Stomach (tissue), 4 donors: ENCODE results near the gene RGMB.

Experiments used
- EP300 ChIP-seq: sonication (generic); formaldehyde crosslinking; IDR thresholded peaks from one replicate; pipeline ENCODE4 v1.6.1; 2017; ENCODE audit warnings: antibody characterized with exemption
- POLR2A ChIP-seq, 4 donors: fragments of 450-650 bp; IDR thresholded peaks; one replicate each; pipeline ENCODE4 v1.6.1; 2016; ENCODE audit warnings: antibody characterized with exemption in 4 of 4, control low read depth in 2 of 4, mild to moderate bottlenecking in 1 of 4, moderate library complexity in 1 of 4
- POLR2AphosphoS5 ChIP-seq, 3 donors: sonication (generic); formaldehyde crosslinking; IDR thresholded peaks; one replicate each; pipeline ENCODE4 v1.6.1; 2016; ENCODE audit warnings: antibody characterized with exemption in 3 of 3
- TF ChIP-seq, protein P1 (sequence below), 7 experiments: fragments of 450-650 bp in 4 of 7; fragments of 200-600 bp in 3 of 7; sonication (generic) in 3 of 7; IDR thresholded peaks; one replicate each; pipeline ENCODE4 v1.5.1; 2016 to 2019; ENCODE audit warnings: antibody characterized with exemption in 7 of 7, control low read depth in 2 of 7, mild to moderate bottlenecking in 1 of 7

DNA sequence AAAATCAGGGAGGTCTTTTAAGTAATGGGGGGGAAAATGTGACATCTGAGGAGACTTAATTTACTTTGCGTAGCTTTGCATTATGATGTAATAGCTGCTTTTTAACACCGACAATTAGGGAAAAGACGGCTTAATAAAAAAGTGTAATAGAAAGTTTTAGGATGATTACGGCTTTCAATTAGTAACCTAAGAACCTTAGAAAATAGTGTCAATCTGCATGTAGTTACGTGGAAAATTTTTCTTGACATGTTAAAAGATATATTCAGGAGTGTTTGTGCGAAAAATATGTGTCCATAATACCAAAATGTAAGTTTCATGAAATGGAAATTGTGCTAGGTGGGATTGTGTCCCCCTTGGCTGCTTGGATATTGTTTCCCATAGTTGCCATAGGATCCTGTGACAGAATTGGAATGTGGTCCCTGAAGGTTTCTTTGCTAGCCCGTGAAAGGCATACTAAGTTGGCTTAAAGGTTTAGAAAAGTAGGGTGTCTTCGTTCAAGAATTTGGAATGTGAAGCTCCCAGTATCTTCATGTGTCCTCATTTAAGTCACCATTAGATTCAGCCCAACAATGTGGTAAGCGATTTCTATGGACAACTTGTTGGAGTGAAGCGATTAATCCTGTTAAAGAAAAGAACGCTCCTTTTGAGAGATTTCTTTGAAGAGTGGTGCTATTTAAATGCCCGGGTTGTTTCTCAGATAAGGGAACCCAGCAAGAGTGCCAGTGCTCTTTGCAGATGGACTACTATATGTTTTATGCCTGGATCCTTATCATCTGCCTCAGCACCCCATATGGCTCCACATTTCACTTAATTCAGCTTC lies 2.0 kb downstream of the RGMB start:
- TF ChIP-seq, protein P1, sequence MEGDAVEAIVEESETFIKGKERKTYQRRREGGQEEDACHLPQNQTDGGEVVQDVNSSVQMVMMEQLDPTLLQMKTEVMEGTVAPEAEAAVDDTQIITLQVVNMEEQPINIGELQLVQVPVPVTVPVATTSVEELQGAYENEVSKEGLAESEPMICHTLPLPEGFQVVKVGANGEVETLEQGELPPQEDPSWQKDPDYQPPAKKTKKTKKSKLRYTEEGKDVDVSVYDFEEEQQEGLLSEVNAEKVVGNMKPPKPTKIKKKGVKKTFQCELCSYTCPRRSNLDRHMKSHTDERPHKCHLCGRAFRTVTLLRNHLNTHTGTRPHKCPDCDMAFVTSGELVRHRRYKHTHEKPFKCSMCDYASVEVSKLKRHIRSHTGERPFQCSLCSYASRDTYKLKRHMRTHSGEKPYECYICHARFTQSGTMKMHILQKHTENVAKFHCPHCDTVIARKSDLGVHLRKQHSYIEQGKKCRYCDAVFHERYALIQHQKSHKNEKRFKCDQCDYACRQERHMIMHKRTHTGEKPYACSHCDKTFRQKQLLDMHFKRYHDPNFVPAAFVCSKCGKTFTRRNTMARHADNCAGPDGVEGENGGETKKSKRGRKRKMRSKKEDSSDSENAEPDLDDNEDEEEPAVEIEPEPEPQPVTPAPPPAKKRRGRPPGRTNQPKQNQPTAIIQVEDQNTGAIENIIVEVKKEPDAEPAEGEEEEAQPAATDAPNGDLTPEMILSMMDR (IDR thresholded peaks at IDR 0.05): no peak
- TF ChIP-seq POLR2AphosphoS5 (IDR thresholded peaks at IDR 0.05) (no peak), POLR2A (IDR thresholded peaks at IDR 0.05) (no peak), EP300 (no peak)
